K562 (cell line): ENCODE results near the gene TMOD2. TPM values are rescaled to one million over a fixed set of nuclear protein-coding genes. Genes with fewer than 3 reads are reported as not detected.
A peak's percentile ranks its signal among the peaks of the same experiment; 100 is the strongest.

Experiments used
- CBFA2T3 ChIP-seq: fragments of 450-650 bp; IDR thresholded peaks from 2 replicates; pipeline ENCODE4 v1.6.1; 2017
- CEBPG ChIP-seq, 3 experiments: fragments of 200-800 bp in 1 of 3; sonication (Bioruptor generic) in 1 of 3; sonication (generic) in 1 of 3; formaldehyde crosslinking in 1 of 3; IDR thresholded peaks in 2 of 3; conservative IDR thresholded peaks in 1 of 3; 2 replicates each; pipeline versions ENCODE4 v1.6.1 to v1.8.0; 2016 to 2022; ENCODE audit warnings: missing compliant biosample characterization in 2 of 3, missing genetic modification characterization in 2 of 3, mild to moderate bottlenecking in 1 of 3, missing genetic modification reagents in 1 of 3
- CTBP1 ChIP-seq: fragments of 450-650 bp; IDR thresholded peaks from 2 replicates; pipeline ENCODE4 v1.6.1; 2016; ENCODE audit warnings: borderline replicate concordance
- HDAC1 ChIP-seq, 2 experiments: fragments of 450-650 bp; IDR thresholded peaks; 2 replicates each; pipeline ENCODE4 v1.6.1; 2016 to 2017; ENCODE audit warnings: inconsistent platforms in 1 of 2, mild to moderate bottlenecking in 1 of 2, moderate library complexity in 1 of 2
- JUN ChIP-seq, 2 experiments: sonication (generic) in 1 of 2; formaldehyde crosslinking in 1 of 2; IDR thresholded peaks; 2 replicates each; pipeline versions ENCODE4 v1.6.1 to v1.8.0; 2012 to 2022; ENCODE audit warnings: borderline replicate concordance in 2 of 2, mild to moderate bottlenecking in 2 of 2, improper control_type of control experiment in 1 of 2, low read depth in 1 of 2, low read length in 1 of 2, missing genetic modification reagents in 1 of 2
- MAFG ChIP-seq: fragments of 450-650 bp; conservative IDR thresholded peaks from 2 replicates; pipeline ENCODE4 v1.6.1; 2016; ENCODE audit warnings: missing genetic modification characterization, missing compliant biosample characterization
- NFE2 ChIP-seq: IDR thresholded peaks from 2 replicates; pipeline ENCODE4 v1.6.1; 2014; ENCODE audit warnings: antibody characterized with exemption, low read depth
- NFIC ChIP-seq: fragments of 450-650 bp; IDR thresholded peaks from 2 replicates; pipeline ENCODE4 v1.6.1; 2017; ENCODE audit warnings: mild to moderate bottlenecking, inconsistent platforms
- REST ChIP-seq, 2 experiments: fragments of 450-650 bp; formaldehyde crosslinking in 1 of 2; IDR thresholded peaks; 2 replicates each; pipeline versions ENCODE4 v1.4.0 to v1.6.1; 2014 to 2020; ENCODE audit warnings: mild to moderate bottlenecking in 2 of 2, borderline replicate concordance in 1 of 2, low read depth in 1 of 2
- SOX6 ChIP-seq: fragments of 450-650 bp; IDR thresholded peaks from 2 replicates; pipeline ENCODE4 v1.6.1; 2014; ENCODE audit warnings: mild to moderate bottlenecking
- SPI1 ChIP-seq: IDR thresholded peaks from 2 replicates; pipeline ENCODE4 v1.6.1; 2011; ENCODE audit warnings: low read depth, low read length, control low read depth, borderline replicate concordance
- XRCC5 ChIP-seq: fragments of 200-400 bp; formaldehyde crosslinking; IDR thresholded peaks from 2 replicates; pipeline ENCODE4 v1.6.1; 2017; ENCODE audit warnings: low read depth, mild to moderate bottlenecking, low read length
- polyA plus RNA-seq, 8 experiments: library from polyadenylated mRNA; depleted of rRNA in 4 of 8; stranded (reverse) in 5 of 8; unstranded in 3 of 8; fragments of >200 nt; fragmentation: Nextera tagmentation in 2 of 8; fragmentation: Illumina TruSeq in 1 of 8; extraction: Ambion mirVana in 2 of 8; extraction: Trizol in 1 of 8; gene quantifications; 2 replicates each; pipeline versions ENCODE4 v1.2.1 to v1.2.3, GENCODE V29; 2011 to 2014; ENCODE audit warnings: inconsistent platforms in 1 of 8, missing spikeins in 1 of 8
- total RNA-seq, 7 experiments: library from RNA; depleted of rRNA in 6 of 7; stranded (reverse); fragments of >200 nt in 6 of 7; fragmentation: Illumina TruSeq in 2 of 7; extraction: Trizol in 2 of 7; gene quantifications; 2 replicates each; pipeline versions ENCODE4 v1.2.1 to v1.2.3, GENCODE V29; 2011 to 2021; ENCODE audit warnings: low replicate concordance in 1 of 7
- TF ChIP-seq, protein P1 (sequence below): fragments of 450-650 bp; IDR thresholded peaks from 2 replicates; pipeline ENCODE4 v1.6.1; 2016
- TF ChIP-seq, protein P2 (sequence below), 2 experiments: fragments of 200-800 bp in 1 of 2; sonication (Bioruptor generic) in 1 of 2; sonication (generic) in 1 of 2; formaldehyde crosslinking in 1 of 2; IDR thresholded peaks in 1 of 2; conservative IDR thresholded peaks in 1 of 2; 2 replicates each; pipeline versions ENCODE4 v1.5.0 to v1.6.1; 2016 to 2020; ENCODE audit warnings: missing compliant biosample characterization in 1 of 2, missing genetic modification characterization in 1 of 2, missing genetic modification reagents in 1 of 2

The TMOD2 gene
- total and polyA plus RNA-seq, 9 of the 15 experiments (the other 6 are each of a cell fraction or from before 2014, with no cell fraction given): 0.49 to 3.8 (median 3.0) TPM

DNA sequence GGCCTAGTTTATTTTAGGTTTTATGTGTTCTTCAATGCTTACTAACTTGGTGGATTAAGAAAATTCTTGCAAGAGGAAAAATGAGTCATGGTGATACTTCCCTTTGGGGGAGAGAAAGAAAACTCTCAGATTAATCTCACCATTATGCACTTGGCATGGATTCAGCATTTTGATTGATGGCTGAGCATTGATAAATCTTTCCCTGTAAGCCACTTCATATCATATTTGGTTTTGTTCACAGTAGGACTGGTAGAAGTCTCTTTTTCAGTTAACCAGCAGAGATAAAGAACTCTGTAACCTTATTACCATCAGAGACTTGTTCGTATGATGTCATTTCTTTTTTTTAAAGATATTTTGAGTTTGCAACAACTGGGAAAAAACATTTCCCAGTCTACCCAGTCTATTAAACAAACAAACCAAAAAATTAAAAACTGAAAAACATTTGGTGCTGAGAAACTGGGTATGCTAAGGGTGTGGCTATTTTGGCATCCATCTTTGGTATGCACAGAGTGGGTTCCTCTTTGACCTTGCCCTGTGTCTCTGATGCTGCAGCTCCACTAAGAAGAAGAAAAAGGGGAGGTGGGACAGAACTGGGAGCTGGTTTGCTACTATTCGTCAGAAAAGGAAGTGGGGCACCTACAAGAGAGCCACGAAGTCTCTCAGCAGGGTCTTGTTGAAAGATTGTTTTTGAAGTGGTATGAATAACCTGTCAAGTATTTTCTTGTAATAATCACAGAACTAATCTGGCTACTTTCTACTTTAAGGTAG lies 95.2 kb downstream of the TMOD2 start (continued):
- TF ChIP-seq CEBPG (CRISPR knock-in tag; IDR thresholded peaks at IDR 0.05): no peak
- 0 out of 4 replicates have a peak, but pooled peaks of 1 of the 2 experiments have one; percentile 17 for TF ChIP-seq CEBPG (tag; conservative IDR thresholded peaks at IDR 0.05 in 1 of 2, IDR thresholded peaks at IDR 0.05 in 1 of 2)
- peak in 1 of 2 experiments; percentile 83; a peak in 1 of 4 replicates for TF ChIP-seq HDAC1 (IDR thresholded peaks at IDR 0.05)
- peak; percentile 63; the same call in 1 of the 2 replicates for TF ChIP-seq JUN (IDR thresholded peaks at IDR 0.05; ENCODE audit: borderline replicate concordance, low read depth, low read length)
- TF ChIP-seq JUN (CRISPR knock-in tag; IDR thresholded peaks at IDR 0.05; ENCODE audit: borderline replicate concordance): no peak
- TF ChIP-seq NFIC: peak; percentile 91
- TF ChIP-seq MAFG (tag): no peak
- TF ChIP-seq, protein P1, sequence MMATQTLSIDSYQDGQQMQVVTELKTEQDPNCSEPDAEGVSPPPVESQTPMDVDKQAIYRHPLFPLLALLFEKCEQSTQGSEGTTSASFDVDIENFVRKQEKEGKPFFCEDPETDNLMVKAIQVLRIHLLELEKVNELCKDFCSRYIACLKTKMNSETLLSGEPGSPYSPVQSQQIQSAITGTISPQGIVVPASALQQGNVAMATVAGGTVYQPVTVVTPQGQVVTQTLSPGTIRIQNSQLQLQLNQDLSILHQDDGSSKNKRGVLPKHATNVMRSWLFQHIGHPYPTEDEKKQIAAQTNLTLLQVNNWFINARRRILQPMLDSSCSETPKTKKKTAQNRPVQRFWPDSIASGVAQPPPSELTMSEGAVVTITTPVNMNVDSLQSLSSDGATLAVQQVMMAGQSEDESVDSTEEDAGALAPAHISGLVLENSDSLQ: peak; percentile 96
- TF ChIP-seq SPI1: peak; percentile 25; the same call in 1 of the 2 replicates
- TF ChIP-seq, protein P2, sequence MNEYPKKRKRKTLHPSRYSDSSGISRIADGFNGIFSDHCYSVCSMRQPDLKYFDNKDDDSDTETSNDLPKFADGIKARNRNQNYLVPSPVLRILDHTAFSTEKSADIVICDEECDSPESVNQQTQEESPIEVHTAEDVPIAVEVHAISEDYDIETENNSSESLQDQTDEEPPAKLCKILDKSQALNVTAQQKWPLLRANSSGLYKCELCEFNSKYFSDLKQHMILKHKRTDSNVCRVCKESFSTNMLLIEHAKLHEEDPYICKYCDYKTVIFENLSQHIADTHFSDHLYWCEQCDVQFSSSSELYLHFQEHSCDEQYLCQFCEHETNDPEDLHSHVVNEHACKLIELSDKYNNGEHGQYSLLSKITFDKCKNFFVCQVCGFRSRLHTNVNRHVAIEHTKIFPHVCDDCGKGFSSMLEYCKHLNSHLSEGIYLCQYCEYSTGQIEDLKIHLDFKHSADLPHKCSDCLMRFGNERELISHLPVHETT (CRISPR knock-in tag; conservative IDR thresholded peaks at IDR 0.05 in 1 of 2, IDR thresholded peaks at IDR 0.05 in 1 of 2): peak in 1 of 2 experiments; percentile 35; a peak in 1 of 4 replicates
- TF ChIP-seq SOX6: peak; percentile 48; the same call in 1 of the 2 replicates
- TF ChIP-seq CTBP1: 0 out of 2 replicates have a peak, but pooled peaks have one; percentile 20
- no peak for TF ChIP-seq REST (IDR thresholded peaks at IDR 0.05; ENCODE audit: borderline replicate concordance)
- no peak for TF ChIP-seq REST (CRISPR knock-in tag; IDR thresholded peaks at IDR 0.05; ENCODE audit: low read depth)
- TF ChIP-seq CBFA2T3: 0 out of 2 replicates have a peak, but pooled peaks have one; percentile 22
- peak; percentile 34; the same call in 1 of the 2 replicates for TF ChIP-seq NFE2
- no peak for TF ChIP-seq XRCC5
